Cardiac muscle cell (in vitro differentiated cells and primary cell): ENCODE data around the gene TRMT10C. TPM values are rescaled to one million over a fixed set of nuclear protein-coding genes. Genes with fewer than 3 reads are reported as not detected.

Experiments
- DNase-seq, 2 donors: peaks; one replicate each; pipeline versions ENCODE4 v3.0.0 to v3.0.0-alpha.2; 2010 to 2017; ENCODE audit warnings: low read depth in 1 of 2, low spot score in 1 of 2
- H3K27ac ChIP-seq: fragments of 200-600 bp; sonication (generic); 2 replicates; pipeline ENCODE4 v1.5.1; 2016
- H3K27me3 ChIP-seq: fragments of 200-600 bp; sonication (generic); 2 replicates; pipeline ENCODE4 v1.6.0; 2016; ENCODE audit warnings: control low read depth
- H3K36me3 ChIP-seq: fragments of 200-600 bp; sonication (generic); 2 replicates; pipeline ENCODE4 v1.5.1; 2016; ENCODE audit warnings: control low read depth
- H3K4me1 ChIP-seq: fragments of 200-600 bp; sonication (generic); 2 replicates; pipeline ENCODE4 v1.8.1; 2017; ENCODE audit warnings: low read depth, mild to moderate bottlenecking, mixed run types
- H3K4me3 ChIP-seq: fragments of 200-600 bp; sonication (generic); 2 replicates; pipeline ENCODE4 v1.5.1; 2016; ENCODE audit warnings: mild to moderate bottlenecking
- H3K9me3 ChIP-seq: fragments of 200-600 bp; sonication (generic); 2 replicates; pipeline ENCODE4 v1.5.1; 2017; ENCODE audit warnings: low read depth, mild to moderate bottlenecking, control low read depth
- polyA plus RNA-seq: library from polyadenylated mRNA; unstranded; fragments of >200 nt; fragmentation: Nextera tagmentation; extraction: Ambion mirVana; gene quantifications from 2 replicates; pipeline ENCODE4 v1.2.1, GENCODE V29; 2016
- total RNA-seq: library from RNA; depleted of rRNA; stranded (reverse); fragments of >200 nt; gene quantifications from 2 replicates; pipeline ENCODE4 v1.2.3, GENCODE V29; 2016
- TF ChIP-seq, protein P1 (sequence below): IDR thresholded peaks from 2 replicates; pipeline ENCODE4 v1.5.1; 2012; ENCODE audit warnings: low read depth, mild to moderate bottlenecking, low read length

Gene TRMT10C
- total and polyA plus RNA-seq, 2 experiments from 2014 or later = 20.8 to 40.6 TPM

DNA sequence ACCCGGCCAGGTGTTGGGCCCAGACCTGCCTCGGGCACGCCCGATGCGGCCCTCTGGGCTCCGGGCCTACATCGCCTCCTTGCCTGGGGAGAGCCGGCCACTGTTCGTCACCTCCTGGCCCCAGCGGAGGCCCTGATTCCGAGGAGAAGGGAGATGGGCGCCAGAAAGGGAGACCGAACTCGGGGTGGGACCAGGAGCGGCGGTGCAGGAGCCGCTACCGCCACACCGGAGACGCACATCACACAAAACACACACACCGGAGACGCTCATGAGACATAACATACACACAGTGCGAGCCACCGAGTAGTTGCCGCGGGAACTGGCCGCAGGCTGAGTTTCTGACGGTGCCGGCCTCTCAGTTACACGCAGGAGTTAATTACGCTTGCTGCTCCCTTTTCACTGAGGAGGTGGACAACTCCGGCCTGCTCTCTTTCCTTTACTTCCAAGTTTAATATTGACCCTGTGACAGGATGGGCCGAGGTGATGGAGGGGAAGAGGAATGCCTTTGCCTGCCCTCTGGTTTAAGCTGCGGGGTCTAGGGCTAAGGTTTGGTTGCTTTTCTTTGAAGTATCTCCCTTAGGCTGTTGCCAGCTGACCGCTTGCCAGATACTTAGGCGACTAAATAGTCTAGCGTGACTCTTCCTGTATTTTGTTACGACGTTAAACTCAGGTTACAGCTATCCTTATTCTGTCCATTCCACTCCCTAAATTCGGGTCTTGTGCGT, 12.9 kb downstream of the TRMT10C start:
- peak overlapping the region; percentile 69 for H3K4me3 ChIP-seq
- peak overlapping the region; percentile 99 for H3K27ac ChIP-seq
- H3K9me3 ChIP-seq = no peaks in the 10 kb centered on the region
- TF ChIP-seq, protein P1, sequence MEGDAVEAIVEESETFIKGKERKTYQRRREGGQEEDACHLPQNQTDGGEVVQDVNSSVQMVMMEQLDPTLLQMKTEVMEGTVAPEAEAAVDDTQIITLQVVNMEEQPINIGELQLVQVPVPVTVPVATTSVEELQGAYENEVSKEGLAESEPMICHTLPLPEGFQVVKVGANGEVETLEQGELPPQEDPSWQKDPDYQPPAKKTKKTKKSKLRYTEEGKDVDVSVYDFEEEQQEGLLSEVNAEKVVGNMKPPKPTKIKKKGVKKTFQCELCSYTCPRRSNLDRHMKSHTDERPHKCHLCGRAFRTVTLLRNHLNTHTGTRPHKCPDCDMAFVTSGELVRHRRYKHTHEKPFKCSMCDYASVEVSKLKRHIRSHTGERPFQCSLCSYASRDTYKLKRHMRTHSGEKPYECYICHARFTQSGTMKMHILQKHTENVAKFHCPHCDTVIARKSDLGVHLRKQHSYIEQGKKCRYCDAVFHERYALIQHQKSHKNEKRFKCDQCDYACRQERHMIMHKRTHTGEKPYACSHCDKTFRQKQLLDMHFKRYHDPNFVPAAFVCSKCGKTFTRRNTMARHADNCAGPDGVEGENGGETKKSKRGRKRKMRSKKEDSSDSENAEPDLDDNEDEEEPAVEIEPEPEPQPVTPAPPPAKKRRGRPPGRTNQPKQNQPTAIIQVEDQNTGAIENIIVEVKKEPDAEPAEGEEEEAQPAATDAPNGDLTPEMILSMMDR = no peak
- H3K36me3 ChIP-seq = peaks cover 9% of the 10 kb centered on the region
- no peaks in the 10 kb centered on the region for H3K27me3 ChIP-seq
- peak; percentile 52 to 61 for DNase-seq
- peaks cover 28% of the 10 kb centered on the region for H3K4me1 ChIP-seq

DNA sequence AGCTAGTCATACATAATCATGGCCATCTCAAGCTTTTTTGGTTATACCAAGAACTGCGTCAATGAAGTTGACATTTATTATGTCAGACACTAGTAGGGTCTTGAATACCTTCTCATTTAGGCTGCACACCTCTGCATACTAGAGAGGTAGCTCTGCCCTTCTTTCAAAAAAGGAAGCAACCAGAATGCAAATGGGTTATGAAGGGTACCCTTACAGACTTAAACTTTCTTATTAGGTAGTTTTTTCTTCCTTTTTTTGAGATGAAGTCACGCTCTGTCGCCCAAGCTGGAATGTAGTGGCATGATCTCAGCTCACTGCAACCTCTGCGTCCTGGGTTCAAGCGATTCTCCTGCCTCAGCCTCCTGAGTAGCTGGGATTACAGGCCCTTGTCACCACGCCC, 15.6 kb downstream of the TRMT10C start:
- Histone ChIP-seq H3K36me3 (peaks cover 12% of the 10 kb centered on the region), H3K4me3 (no peak overlapping the region), H3K9me3 (no peaks in the 10 kb centered on the region), H3K27ac (no peak overlapping the region), H3K4me1 (peaks cover 28% of the 10 kb centered on the region), H3K27me3 (no peaks in the 10 kb centered on the region)
- no peak for DNase-seq
- TF ChIP-seq, protein P1 = no peak

DNA sequence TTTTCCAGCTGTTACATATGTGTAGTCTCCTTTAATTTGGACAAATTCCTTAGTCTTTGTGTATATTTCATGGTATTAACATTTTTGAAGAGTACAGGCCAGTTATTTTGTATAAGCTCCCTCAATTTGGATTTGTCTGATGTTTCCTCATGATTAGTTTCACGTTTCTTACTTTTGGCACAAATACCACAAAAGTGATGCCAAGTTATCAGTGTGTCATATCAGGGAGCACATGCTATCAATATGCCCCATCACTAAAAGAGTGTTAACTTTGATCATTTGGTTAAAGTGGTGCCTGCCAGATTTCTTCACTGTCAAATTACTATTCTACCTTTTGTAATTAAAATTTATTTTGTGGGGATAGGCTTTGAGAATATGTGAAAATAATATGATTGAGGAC, 26.9 kb downstream of the TRMT10C start:
- H3K27ac ChIP-seq = no peak overlapping the region
- H3K36me3 ChIP-seq = peaks cover 67% of the 10 kb centered on the region
- H3K4me1 ChIP-seq = no peaks in the 10 kb centered on the region
- no peaks in the 10 kb centered on the region for H3K9me3 ChIP-seq
- TF ChIP-seq, protein P1 = no peak
- DNase-seq = no peak
- no peaks in the 10 kb centered on the region for H3K27me3 ChIP-seq
- H3K4me3 ChIP-seq = no peak overlapping the region

DNA sequence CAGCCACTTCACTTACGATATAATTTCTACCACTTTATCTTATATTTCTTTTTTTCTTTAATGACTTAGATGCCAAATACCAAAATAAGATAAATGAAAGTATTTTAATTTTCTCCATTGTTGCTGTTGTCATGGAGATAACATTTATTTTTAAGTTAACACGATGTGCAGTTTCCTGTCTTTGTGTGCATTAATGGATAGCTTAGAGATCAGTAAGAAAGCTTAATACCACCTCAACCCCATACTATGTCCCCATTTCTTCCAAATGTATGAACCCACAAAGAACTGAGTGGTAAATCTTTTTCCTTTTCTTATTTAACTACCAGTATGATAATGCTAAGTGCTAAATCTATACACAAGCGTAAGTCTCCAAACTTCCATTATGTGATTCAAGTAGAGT, 29.4 kb downstream of the TRMT10C start:
- Histone ChIP-seq H3K27me3 (no peaks in the 10 kb centered on the region), H3K27ac (no peak overlapping the region), H3K4me3 (no peak overlapping the region), H3K4me1 (no peaks in the 10 kb centered on the region), H3K36me3 (peaks cover 67% of the 10 kb centered on the region), H3K9me3 (no peaks in the 10 kb centered on the region)
- no peak for DNase-seq
- TF ChIP-seq, protein P1 = no peak

DNA sequence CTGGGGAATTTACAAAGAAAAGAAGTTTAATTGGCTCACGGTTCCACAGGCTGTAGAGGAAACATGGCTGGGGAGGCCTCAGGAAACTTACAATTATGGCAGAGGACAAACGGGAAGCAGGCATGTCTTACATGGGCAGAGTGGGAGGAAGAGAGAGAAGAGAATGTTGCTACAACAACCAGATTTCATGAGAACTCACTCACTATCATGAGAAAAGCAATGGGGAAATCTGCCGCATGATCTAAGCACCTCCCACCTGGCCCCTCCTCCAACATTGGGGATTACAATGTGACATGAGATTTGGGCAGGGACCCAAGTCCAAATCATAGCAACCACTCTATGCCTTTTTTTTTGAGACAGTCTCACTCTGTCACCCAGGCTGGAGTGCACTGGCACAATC, 41.1 kb downstream of the TRMT10C start:
- no peak overlapping the region for H3K4me3 ChIP-seq
- no peaks in the 10 kb centered on the region for H3K27me3 ChIP-seq
- TF ChIP-seq, protein P1 = no peak
- H3K9me3 ChIP-seq = no peaks in the 10 kb centered on the region
- no peak overlapping the region for H3K27ac ChIP-seq
- H3K36me3 ChIP-seq = no peaks in the 10 kb centered on the region
- no peak for DNase-seq
- H3K4me1 ChIP-seq = no peaks in the 10 kb centered on the region
